SW 1271 (cell line): ENCODE results near the gene RBBP9.
"Not testable (repeated sequence)": the region's sequence is repeated elsewhere in the genome, so short reads cannot be mapped to it uniquely, and the experiment has no call there.

ENCODE experiments used
- DNase-seq, 2 experiments: peaks; one replicate each; lab custom pipeline; 2025; lab: John Stamatoyannopoulos, UW

The RBBP9 gene

GRCh38 chr20:18496740-18497592 lies at the start of gene RBBP9:
Gene RBBP9 (minus strand): TSS chr20:18497225. CDS start chr20:18497167, 58 bp downstream.
- DNase-seq, result peak; percentile 69 to 83

DNA sequence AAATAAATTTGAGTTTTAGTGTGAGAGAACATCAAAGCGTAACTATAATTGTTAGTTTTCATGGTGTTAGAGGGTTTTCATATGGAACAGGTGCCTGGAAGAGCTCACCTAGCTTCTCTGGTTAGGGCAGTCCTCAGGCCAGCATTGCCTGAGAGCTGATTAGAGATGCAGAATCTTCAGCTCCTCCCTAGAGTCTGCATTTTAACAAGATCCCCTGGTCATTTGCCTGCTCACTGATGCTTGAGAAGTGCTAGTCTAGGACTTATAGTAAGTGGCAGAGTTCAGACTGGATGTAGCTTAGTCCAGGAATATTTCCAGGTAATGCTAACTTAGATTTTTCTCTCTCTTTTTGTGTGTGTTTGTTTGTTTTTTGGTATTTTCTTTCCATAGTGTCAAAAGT lies 48.5 kb upstream of the RBBP9 start:
- no peak for DNase-seq

DNA sequence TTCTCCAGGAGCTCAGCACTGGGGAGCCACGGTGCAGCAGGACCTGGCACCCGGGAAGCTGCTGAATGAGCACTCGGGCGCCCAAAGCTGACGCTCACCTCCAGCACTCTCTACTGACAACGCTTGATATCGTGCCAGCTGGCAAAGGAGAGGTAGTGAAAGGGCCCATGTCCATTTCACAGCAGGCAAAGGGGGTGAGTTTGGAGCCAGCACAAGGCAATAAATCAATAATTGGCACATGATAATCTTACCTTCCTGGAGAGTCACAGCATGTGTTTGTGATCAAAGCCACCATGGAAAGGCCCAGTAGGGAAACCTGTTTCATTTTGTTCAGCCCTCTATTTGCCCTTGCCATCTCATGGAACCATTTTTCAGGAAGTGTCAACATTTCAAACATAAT lies 46.9 kb upstream of the RBBP9 start:
- no peak for DNase-seq

- DNase-seq, result no peak
Measured at GRCh38 chr20:18543216-18543615, 46.2 kb upstream of the RBBP9 start.

GRCh38 chr20:18541741-18542140 lies 44.7 kb upstream of the RBBP9 start:
- no peak for DNase-seq

GRCh38 chr20:18537651-18538050 lies 40.6 kb upstream of the RBBP9 start:
- DNase-seq, result no peak

DNA sequence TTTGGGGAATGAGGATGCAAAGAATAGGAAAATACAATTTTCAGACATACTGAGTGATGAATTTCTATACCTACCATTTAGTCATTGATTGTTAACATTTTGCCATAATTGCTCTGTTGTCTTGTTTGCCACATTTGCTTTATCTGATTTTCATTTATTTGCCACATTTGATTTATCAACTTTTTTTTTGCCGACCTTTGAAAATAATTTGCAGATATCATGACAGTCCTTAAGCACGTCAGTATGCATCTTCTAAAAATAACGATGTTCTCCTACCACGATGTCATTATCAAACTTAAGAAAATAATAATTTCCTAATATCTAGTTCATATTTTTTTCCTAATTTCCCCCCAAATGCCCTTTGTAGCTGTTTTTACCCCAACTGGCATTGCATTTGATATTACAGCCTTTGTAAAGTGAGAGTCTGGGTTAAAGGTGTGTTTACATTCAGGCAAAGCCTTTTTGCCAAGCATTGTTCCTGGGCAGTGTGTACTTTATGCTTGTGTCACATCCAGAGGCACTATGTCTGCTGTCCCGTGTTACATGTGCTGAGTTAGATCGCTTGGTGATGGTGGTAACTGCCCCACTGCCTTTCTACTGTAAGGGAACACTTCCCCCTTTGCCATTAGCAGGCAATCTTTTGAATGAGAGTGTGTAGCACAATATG lies 37.1 kb upstream of the RBBP9 start:
- no peak for DNase-seq

DNA sequence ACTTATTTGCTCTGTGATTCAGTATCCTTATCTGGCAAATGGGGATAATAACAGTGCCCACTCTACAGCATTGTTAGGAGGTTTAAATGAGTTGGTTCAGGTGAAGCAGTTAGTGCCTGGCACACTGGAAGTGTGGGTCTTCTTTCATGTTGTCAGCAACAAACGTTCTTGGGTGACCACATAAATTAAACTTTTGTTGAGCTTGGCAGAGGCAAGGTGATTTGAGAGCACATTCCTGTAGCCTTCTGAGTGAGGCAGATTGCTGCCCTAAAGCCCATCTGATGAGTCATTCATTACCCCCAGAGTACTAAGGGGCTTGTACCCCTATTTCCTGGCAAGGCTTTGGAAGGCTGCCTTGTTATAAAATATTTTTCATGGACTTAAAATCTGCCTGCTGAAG lies 36.5 kb upstream of the RBBP9 start:
- DNase-seq, result no peak

DNA sequence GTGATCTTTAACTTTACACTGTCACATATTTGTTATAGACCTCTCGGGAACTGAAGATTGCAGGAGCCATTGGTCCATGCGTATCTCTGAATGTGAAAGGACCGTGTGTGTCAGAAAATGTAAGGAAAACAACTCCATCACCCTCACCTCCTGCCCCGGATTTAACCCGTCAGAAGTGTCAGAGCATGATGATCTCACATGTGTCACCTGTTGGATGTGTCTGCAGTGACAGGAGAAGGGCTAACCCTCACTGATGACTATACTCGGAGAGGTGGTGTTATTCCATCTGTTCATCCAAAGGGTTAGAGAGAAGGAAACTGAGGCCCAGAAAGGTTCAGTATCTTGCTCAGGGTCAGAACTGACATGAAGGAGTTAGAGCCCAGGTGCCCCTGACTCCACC lies 35.6 kb upstream of the RBBP9 start:
- no peak for DNase-seq

- DNase-seq, result no peak
Measured at GRCh38 chr20:18529041-18529440, 32.0 kb upstream of the RBBP9 start.

GRCh38 chr20:18527836-18528235 lies 30.8 kb upstream of the RBBP9 start:
- DNase-seq, result peak in 1 of 2 experiments; percentile 12

DNA sequence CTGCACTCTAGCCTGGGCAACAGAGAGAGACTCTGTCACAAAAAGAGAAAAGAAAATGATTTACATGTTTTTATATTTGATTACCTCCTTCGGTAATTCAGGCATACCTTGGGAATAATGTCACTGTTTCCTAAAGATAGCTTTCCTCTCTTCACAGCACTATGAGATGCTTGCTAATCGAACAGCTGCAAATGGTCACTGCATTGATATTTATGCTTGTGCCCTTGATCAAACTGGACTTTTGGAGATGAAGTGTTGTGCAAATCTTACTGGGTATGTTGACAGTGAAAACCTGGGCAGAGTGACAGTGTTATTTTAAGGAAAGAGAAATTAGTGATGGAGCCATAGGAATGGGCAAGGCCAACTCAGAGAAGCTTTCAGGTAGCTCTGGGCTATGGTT lies 30.3 kb upstream of the RBBP9 start:
- no peak for DNase-seq

DNA sequence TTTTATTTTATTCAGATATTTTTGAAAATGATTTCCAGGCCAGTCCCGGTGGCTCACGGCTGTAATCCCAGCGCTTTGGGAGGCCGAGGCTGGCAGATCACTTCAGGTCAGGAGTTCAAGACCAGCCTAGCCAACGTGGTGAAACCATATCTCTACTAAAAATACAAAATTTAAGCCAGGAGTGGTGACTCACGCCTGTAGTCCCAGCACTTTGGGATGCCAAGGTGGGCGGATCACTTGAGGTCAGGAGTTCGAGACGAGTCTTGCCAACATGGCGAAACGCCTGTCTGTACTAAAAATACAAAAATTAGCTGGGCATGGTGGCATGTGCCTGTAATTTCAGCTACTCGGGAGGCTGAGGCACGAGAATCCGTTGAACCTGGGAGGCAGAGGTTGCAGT lies 29.7 kb upstream of the RBBP9 start:
- DNase-seq, result not testable (repeated sequence)

- DNase-seq, result peak; percentile 41 to 55
Measured at GRCh38 chr20:18524646-18525045, 27.6 kb upstream of the RBBP9 start.

DNA sequence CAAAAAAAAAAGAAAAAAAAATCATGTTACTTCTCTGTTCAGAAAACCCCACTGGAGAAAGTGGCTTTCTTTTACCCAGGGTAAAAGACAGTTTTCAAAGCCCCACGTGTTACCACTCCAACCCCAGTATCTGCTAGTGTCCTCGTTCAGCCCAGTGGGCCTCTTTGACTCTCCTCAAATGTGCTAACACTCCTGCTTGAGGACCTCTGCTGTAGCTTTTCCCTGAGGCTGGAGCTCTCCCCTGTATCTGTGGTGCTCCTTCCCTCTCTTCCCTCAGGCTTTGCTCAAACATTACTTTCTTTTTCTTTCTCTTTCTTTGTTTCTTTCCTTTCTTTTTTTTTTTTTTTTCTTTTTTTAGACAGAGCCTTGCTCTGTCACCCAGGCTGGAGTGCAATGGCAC lies 26.0 kb upstream of the RBBP9 start:
- DNase-seq, result no peak

DNA sequence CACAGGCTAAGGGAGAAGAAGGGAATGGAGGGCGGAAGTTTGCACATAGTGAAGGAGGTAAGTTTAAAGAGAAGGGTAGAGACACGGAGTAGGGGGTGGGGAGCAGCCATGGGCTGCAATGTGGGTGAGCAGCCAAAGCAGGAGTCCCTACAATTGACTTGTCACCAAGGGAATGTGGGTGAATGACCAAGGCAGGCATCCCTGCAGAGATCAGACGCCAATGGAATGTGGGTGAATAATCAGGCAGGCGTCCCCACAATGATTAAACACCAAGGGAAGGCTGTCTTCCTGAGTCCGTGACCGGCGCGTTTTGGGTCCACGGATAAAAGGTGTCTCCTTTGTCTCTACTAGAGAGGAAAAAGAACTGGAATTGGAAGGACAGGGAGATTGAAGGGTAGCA lies 25.0 kb upstream of the RBBP9 start:
- not testable (repeated sequence) for DNase-seq

GRCh38 chr20:18515973-18516372 lies 18.9 kb upstream of the RBBP9 start:
- DNase-seq, result no peak

GRCh38 chr20:18514127-18514526 lies 17.1 kb upstream of the RBBP9 start:
- no peak for DNase-seq

DNA sequence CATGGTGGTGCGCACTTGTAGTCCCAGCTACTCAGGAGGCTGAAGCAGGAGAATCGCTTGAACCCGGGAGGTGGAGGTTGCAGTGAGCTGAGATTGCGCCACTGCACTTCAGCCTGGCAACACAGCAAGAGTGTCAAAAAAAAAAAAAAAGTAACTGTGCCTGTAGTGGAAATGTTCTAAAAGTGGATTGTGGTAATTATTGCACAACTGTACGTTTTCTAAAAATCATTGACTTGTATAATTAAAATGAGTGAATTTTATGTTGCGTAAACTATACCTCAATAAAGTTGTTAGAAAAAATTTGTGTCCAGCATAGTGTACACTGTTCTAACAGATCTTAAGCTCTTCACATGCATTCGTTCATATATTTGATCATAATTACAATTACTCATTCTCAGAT lies 16.2 kb upstream of the RBBP9 start:
- DNase-seq, result no peak

GRCh38 chr20:18511571-18511970 lies 14.5 kb upstream of the RBBP9 start:
- DNase-seq, result no peak

GRCh38 chr20:18507218-18508191 lies 10.5 kb upstream of the RBBP9 start, which contains the start of gene SEC23B:
Gene SEC23B (plus strand): TSS chr20:18507940. CDS start chr20:18510836, 2,896 bp downstream.
- peak; percentile 97 to 99 for DNase-seq

DNA sequence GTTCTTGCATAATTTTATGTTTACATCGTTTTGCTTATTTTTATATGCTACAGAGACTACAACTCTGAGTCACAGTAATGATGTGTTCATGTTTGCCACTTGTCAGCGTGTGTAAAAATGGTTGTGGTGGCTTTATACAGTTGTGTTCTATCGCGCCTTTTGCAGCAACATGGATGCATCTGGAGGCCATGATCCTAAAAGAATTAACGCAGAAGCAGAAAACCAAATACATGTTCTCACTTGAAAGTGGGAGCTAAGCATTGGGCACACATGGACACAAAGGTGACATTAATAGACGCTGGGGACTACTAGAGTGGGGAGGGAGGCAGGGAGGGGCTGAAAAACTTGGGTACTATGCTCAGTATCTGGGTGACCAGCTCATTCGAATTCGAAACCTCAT lies 9.7 kb upstream of the RBBP9 start:
- DNase-seq, result no peak
